Right lobe of liver (tissue), 6 donors: ENCODE data around the gene TEX50. TPM values are rescaled to one million over a fixed set of nuclear protein-coding genes. Genes with fewer than 3 reads are reported as not detected.
"Not testable (repeated sequence)": the region's sequence is repeated elsewhere in the genome, so short reads cannot be mapped to it uniquely, and the experiment has no call there.

Experiments
- ATAC-seq, 4 donors: fragments of 200-7000 bp; cut with Tn5 transposase; one replicate each; pipeline ENCODE4 v1.9.1; 2020; ENCODE audit warnings: mild to moderate bottlenecking in 4 of 4, moderate library complexity in 4 of 4
- DNase-seq, 3 donors: peaks; one replicate each; pipeline ENCODE4 v3.0.0-alpha.2; 2020
- H3K27ac ChIP-seq, 3 donors: fragments of 200-600 bp; one replicate each; pipeline ENCODE4 v1.8.0; 2022
- H3K27me3 ChIP-seq, 2 donors: fragments of 200-600 bp; one replicate each; pipeline ENCODE4 v1.8.0; 2022
- H3K36me3 ChIP-seq, 4 donors: fragments of 200-600 bp; sonication (generic) in 1 of 4; one replicate each; pipeline versions ENCODE4 v1.5.1 to v1.8.0; 2017 to 2022; ENCODE audit warnings: control low read depth in 1 of 4
- H3K4me1 ChIP-seq, 4 donors: fragments of 200-600 bp; sonication (generic) in 1 of 4; one replicate each; pipeline versions ENCODE4 v1.5.1 to v1.8.0; 2017 to 2022; ENCODE audit warnings: control low read depth in 1 of 4
- H3K4me3 ChIP-seq, 3 donors: fragments of 200-600 bp; one replicate each; pipeline ENCODE4 v1.8.0; 2022
- H3K9me3 ChIP-seq, 4 donors: fragments of 200-600 bp; sonication (generic) in 1 of 4; one replicate each; pipeline versions ENCODE4 v1.5.1 to v1.8.0; 2017 to 2022; ENCODE audit warnings: control low read depth in 1 of 4
- POLR2A ChIP-seq: fragments of 450-650 bp; IDR thresholded peaks from one replicate; pipeline ENCODE4 v1.6.1; 2017; ENCODE audit warnings: antibody characterized with exemption, mild to moderate bottlenecking
- WGBS: methylation state at CpG from one replicate; pipeline ENCODE4 v1.1.6; 2018; ENCODE audit warnings: low coverage, low lambda C conversion rate; ENCODE audit not compliant: insufficient coverage; ENCODE audit errors: missing lambda C conversion rate; 5-methylcytosine and 5-hydroxymethylcytosine counted together
- intact Hi-C, 2 donors: fragments of 100-400 bp; cut with DNase I; formaldehyde crosslinking; loops; one replicate each; pipeline versions ENCODE4 v1.11.2 to v1.14.1; 2022
- long read RNA-seq: library from polyadenylated mRNA; unstranded; transcript quantifications from one replicate; pipeline ENCODE4 v2.0.0, GENCODE V29; 2019
- total RNA-seq, 6 experiments: library from RNA; depleted of rRNA in 2 of 6; stranded (reverse); fragments of >200 nt in 2 of 6; fragmentation: NEBNext Ultra II Directional in 3 of 6; extraction: Animal tissue kit (Norgen Biotek cat#: 25700) in 3 of 6; gene quantifications; one replicate each; pipeline versions ENCODE4 v1.1.0 to v1.2.4, GENCODE V29; 2016 to 2023
- TF ChIP-seq, protein P1 (sequence below), 4 donors: fragments of 200-600 bp in 3 of 4; fragments of 450-650 bp in 1 of 4; IDR thresholded peaks; one replicate each; pipeline versions ENCODE4 v1.5.1 to v1.8.0; 2016 to 2022; ENCODE audit warnings: antibody characterized with exemption in 4 of 4, mild to moderate bottlenecking in 2 of 4
- donor health status: DM: no; HTN: yes; CAD: no.
- donor health status: DM: no; HTN: no; CAD: no.
- donor health status: DM: no; HTN: no; CAD: no.
- donor health status: DM: no; HTN: yes; CAD: no.
- donor health status: DM: no; HTN: yes; CAD: no.

Gene TEX50, protein sequence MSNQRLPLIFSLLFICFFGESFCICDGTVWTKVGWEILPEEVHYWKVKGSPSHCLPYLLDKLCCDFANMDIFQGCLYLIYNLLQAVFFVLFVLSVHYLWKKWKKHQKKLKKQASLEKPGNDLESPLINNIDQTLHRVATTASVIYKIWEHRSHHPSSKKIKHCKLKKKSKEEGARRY
- total RNA-seq, result not detected
- long read RNA-seq, result 0 reads

DNA sequence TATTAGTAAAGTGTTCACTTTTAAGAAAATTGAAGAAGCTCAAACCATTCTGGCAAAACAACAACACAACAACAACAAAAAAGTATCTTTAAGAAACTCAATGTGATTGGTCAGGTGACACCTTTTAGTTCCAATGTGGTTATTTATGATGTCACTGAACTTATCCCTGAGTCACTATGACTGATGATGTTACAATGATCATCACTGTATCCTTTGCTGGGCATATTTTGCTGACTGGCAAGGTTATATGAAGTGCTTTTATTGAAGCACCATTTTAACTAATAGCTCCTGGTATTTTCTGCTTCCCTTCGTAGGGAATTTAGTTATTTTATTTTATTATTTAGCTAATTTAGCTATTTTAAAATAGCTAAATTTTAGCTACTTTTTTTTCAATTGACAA, at the start of gene TEX50:
Gene TEX50 (plus strand): TSS at position 223 of the 400 bp plus-strand sequence. CDS start 184 bp downstream, outside the sequence.
- TF ChIP-seq POLR2A, result no peak
- TF ChIP-seq, protein P1, sequence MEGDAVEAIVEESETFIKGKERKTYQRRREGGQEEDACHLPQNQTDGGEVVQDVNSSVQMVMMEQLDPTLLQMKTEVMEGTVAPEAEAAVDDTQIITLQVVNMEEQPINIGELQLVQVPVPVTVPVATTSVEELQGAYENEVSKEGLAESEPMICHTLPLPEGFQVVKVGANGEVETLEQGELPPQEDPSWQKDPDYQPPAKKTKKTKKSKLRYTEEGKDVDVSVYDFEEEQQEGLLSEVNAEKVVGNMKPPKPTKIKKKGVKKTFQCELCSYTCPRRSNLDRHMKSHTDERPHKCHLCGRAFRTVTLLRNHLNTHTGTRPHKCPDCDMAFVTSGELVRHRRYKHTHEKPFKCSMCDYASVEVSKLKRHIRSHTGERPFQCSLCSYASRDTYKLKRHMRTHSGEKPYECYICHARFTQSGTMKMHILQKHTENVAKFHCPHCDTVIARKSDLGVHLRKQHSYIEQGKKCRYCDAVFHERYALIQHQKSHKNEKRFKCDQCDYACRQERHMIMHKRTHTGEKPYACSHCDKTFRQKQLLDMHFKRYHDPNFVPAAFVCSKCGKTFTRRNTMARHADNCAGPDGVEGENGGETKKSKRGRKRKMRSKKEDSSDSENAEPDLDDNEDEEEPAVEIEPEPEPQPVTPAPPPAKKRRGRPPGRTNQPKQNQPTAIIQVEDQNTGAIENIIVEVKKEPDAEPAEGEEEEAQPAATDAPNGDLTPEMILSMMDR (IDR thresholded peaks at IDR 0.05), result no peak
- intact Hi-C loops, result no loop called here
- Histone ChIP-seq H3K4me3 (no peak within 1 kb of the TSS), H3K27me3 (no peaks in the 10 kb centered on the region), H3K27ac (no peak within 1 kb of the TSS), H3K4me1 (no peaks in the 10 kb centered on the region), H3K9me3 (no peaks in the 10 kb centered on the region), H3K36me3 (no peaks in the 10 kb centered on the region)
- WGBS, result 56% methylated on average over 1 of the region's 1 CpG
- DNase-seq (no peak), ATAC-seq (no peak)

DNA sequence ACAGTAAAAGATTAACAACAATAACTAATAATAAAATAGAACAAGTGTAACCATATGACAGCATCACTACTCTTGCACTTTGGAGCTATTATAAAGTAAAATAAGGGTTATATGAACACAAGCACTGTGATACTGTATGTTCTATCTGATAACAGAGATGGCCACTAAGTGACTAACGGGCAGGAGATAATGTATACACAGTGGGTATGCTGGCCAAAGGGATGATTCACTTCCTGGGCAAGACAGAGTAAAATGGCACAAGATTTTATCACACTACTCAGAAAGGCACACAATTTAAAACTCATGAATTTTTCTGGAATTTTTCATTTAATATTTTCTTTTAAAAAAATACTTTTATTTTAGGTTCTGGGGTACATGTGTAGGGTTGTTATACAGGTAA, 44.6 kb upstream of the TEX50 start:
- Histone ChIP-seq H3K4me3 (no peak overlapping the region), H3K27ac (no peak overlapping the region), H3K9me3 (no peaks in the 10 kb centered on the region), H3K27me3 (no peaks in the 10 kb centered on the region), H3K36me3 (no peaks in the 10 kb centered on the region), H3K4me1 (no peaks in the 10 kb centered on the region)
- 65% methylated on average over 1 of the region's 1 CpG for WGBS
- intact Hi-C loops, result no loop called here
- ATAC-seq (no peak), DNase-seq (no peak)
- TF ChIP-seq POLR2A, result no peak

DNA sequence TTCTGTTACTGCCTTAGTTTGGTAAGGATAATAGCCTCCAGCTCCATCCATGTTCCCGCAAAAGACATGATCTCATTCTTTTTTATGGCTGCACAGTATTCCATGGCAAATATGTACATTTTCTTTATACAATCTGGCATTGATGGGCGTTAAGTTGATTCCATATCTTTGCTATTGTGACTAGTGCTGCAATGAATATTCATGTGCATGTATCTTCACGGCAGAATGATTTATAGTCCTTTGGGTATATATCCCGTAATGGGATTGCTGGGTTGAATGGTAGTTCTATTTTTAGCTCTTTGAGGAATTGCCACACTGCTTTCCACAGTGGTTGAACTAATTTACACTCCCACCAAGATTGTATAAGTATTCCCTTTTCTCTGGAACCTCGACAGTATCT, 44.0 kb upstream of the TEX50 start:
- intact Hi-C loops, H3K27me3 ChIP-seq, H3K9me3 ChIP-seq, DNase-seq, H3K36me3 ChIP-seq, H3K4me1 ChIP-seq, H3K27ac ChIP-seq, H3K4me3 ChIP-seq, ATAC-seq: not testable (repeated sequence)
- WGBS, result 68% methylated on average over 5 of the region's 5 CpGs

DNA sequence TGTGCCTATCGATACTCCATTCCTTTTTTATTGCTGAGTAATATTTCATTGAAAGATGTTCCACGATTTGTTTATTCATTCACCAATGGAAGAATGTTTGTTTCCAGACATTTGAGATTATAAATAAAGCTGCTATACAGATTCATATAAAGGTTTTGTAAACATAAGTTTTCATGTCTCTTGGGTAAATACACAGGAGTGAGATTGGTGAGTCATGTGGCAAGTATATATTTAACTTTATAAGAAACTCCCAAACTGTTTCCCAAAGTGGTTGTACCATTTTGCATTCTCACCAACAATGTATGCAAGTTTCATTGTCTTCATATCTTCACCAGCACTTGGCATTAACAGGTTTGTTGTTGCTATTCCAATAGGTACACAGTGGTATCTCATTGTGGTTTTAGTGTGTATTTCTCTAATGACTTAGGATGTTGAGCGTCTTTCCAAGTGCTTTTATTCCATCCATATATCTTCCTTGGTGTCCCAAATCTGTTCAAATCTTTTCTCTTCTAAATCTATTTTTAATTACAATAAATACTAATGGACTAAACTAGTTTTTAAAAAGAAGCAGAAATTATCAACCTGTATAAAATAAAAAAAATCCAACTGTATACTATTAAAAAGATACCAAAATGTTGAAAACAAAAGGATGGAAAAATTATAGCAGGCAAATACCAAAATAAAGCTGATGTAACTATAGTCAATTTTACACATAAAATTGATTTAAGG, 38.9 kb upstream of the TEX50 start:
- Histone ChIP-seq H3K27ac (no peak overlapping the region), H3K4me1 (no peaks in the 10 kb centered on the region), H3K27me3 (no peaks in the 10 kb centered on the region), H3K9me3 (no peaks in the 10 kb centered on the region), H3K36me3 (no peaks in the 10 kb centered on the region), H3K4me3 (no peak overlapping the region)
- TF ChIP-seq, protein P1 (IDR thresholded peaks at IDR 0.05), result no peak
- no peak for TF ChIP-seq POLR2A
- 86% methylated on average over 3 of the region's 3 CpGs for WGBS
- DNase-seq (no peak), ATAC-seq (no peak)
- intact Hi-C loops, result no loop called here

DNA sequence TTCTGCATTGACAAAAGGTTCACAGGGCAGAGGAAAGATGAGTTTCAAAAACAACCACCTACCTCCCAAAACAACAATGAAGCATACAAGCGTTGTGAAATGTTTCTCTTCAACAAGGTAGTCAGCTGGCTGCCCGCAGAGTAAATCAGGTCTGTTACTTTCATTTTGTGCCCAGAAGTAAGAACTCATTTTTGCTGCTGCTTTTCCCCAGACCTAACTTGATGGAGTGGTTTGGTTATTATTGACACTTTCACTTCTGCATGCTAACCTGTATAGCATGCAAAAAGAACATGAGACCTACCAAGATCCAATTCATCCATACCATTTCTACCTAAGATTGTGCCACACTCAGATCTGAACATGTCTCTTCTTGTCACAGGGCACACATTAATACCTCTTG, 33.5 kb upstream of the TEX50 start:
- Histone ChIP-seq H3K4me3 (no peak overlapping the region), H3K4me1 (no peaks in the 10 kb centered on the region), H3K27ac (no peak overlapping the region), H3K36me3 (no peaks in the 10 kb centered on the region), H3K27me3 (no peaks in the 10 kb centered on the region), H3K9me3 (no peaks in the 10 kb centered on the region)
- TF ChIP-seq, protein P1 (IDR thresholded peaks at IDR 0.05), result no peak
- TF ChIP-seq POLR2A, result no peak
- ATAC-seq (peak in 1 of 4 donors; percentile 18), DNase-seq (no peak)
- WGBS, result 76% methylated on average over 2 of the region's 2 CpGs
- intact Hi-C loops, result no loop called here
